AG09319 (cell line): ENCODE measurements around the gene FDPS.
A peak's percentile ranks its signal among the peaks of the same experiment; 100 is the strongest.

Source experiments
- DNase-seq: peaks from one replicate; pipeline ENCODE4 v3.0.0-alpha.2; 2010; ENCODE audit warnings: low read depth; ENCODE audit errors: extremely low read depth
- CTCF ChIP-seq: IDR thresholded peaks from 2 replicates; pipeline ENCODE4 v1.5.1; 2011; ENCODE audit warnings: low read depth, mild to moderate bottlenecking, inconsistent platforms, low read length, moderate library complexity

FDPS gene

DNA sequence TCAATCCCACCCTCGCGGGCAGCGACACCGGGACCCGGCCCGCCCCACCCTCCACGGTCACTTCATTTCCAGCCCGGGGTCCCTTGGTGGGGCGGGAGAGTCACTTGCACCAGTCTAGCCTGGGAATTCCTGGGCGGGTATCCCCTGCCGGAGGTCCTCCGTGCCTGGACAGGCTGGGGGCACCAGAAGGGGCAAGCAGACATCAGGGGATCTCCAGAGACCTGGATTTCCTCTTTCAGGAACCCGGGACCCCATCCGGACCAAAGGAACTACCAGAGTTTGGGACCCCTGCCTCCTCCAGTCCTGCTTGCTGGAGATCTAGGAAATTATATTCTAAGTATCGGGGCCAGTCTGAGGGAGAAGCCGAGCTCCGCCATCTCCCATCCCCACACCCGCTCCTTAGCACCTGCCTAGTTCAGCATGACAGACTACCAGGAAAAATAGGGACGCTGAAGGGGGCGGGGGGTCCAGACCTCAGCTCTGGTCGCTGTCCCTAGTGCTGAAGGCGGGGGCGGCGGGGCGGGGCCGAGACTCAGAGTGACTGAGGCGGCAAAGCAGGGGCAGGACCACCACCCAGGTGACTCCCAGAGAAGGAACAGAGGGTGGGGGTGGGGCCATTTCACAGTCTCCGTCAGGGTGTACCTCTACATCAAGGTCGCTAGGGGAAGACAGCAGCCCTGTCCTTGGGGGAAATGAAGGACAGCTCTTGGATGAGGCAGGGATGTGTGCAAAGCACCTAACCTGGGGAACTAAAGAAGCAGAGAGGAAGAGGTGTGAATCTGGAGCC is 30.6 kb upstream of the FDPS start:
- DNase-seq = no peak
- TF ChIP-seq CTCF = peak; percentile 20

- no peak for TF ChIP-seq CTCF
- DNase-seq = no peak
These were observed 29.9 kb upstream of the FDPS start for GRCh38 chr1:155278689-155279160.

- no peak for TF ChIP-seq CTCF
- no peak for DNase-seq
These were observed 29.4 kb upstream of the FDPS start for GRCh38 chr1:155279268-155279667.

- no peak for DNase-seq
- no peak for TF ChIP-seq CTCF
These were observed 26.1 kb upstream of the FDPS start for GRCh38 chr1:155282488-155283091.

GRCh38 chr1:155284476-155284875 is 24.2 kb upstream of the FDPS start:
- TF ChIP-seq CTCF = no peak

DNA sequence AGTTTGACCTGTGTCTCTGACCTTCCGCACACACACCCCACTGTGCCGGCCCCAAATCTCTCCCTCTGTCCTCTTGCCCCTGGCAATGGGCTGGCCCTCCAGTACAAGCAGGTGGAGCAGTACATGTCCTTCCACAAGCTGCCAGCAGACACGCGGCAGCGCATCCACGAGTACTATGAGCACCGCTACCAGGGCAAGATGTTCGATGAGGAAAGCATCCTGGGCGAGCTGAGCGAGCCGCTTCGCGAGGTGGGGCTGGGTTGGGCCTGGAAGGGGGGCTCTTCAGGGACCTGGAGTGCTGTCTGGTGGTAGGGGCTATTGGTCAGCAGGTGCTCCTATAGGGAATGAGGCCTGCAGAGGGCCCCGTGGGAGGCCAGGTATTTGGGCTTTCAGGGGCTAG is 23.6 kb upstream of the FDPS start:
- TF ChIP-seq CTCF = no peak
- DNase-seq = no peak

More at GRCh38 chr1:155284476-155284875, 24.2 kb upstream of the FDPS start:
- no peak for DNase-seq

GRCh38 chr1:155285631-155286044 is 23.0 kb upstream of the FDPS start:
- TF ChIP-seq CTCF = no peak
- DNase-seq = no peak
